NOMO-1 treated with DMSO at 0.1 percent for 48 hours (cell line): ENCODE data around the gene TMA7B.
"Not testable (repeated sequence)": the region's sequence is repeated elsewhere in the genome, so short reads cannot be mapped to it uniquely, and the experiment has no call there.

Experiments
- DNase-seq: peaks from one replicate; lab custom pipeline; 2025; ENCODE audit not compliant: unreplicated experiment; lab: John Stamatoyannopoulos, UW

TMA7B gene

GRCh38 chr22:39951603-39952293 lies 8.4 kb upstream of the TMA7B start:
- DNase-seq, result not testable (repeated sequence)

- no peak for DNase-seq
These were observed 7.8 kb upstream of the TMA7B start for GRCh38 chr22:39952347-39952746.

- no peak for DNase-seq
These were observed 7.1 kb upstream of the TMA7B start for GRCh38 chr22:39953101-39953500.

- no peak for DNase-seq
These were observed 5.6 kb upstream of the TMA7B start for GRCh38 chr22:39954584-39955055.

GRCh38 chr22:39955675-39956074 lies 4.5 kb upstream of the TMA7B start:
- no peak for DNase-seq

GRCh38 chr22:39956932-39957664 lies 3.1 kb upstream of the TMA7B start:
- DNase-seq, result peak; percentile 92

GRCh38 chr22:39958009-39958711 lies 2.0 kb upstream of the TMA7B start:
- no peak for DNase-seq

- no peak for DNase-seq
These were observed 1.1 kb upstream of the TMA7B start for GRCh38 chr22:39958949-39959639.

GRCh38 chr22:39960791-39961746 lies 872 bp downstream of the TMA7B start:
- DNase-seq, result peak; percentile 98

- DNase-seq, result no peak
These were observed 1.9 kb downstream of the TMA7B start for GRCh38 chr22:39962071-39962470.

- no peak for DNase-seq
These were observed 5.6 kb downstream of the TMA7B start for GRCh38 chr22:39965748-39966147.

GRCh38 chr22:39966470-39966869 lies 6.3 kb downstream of the TMA7B start:
- DNase-seq, result no peak

GRCh38 chr22:39967103-39967829 lies 7.1 kb downstream of the TMA7B start:
- no peak for DNase-seq

- DNase-seq, result no peak
These were observed 8.1 kb downstream of the TMA7B start for GRCh38 chr22:39967996-39968972.

- DNase-seq, result no peak
These were observed 10.5 kb downstream of the TMA7B start for GRCh38 chr22:39970742-39971141.

- DNase-seq, result no peak
These were observed 12.4 kb downstream of the TMA7B start for GRCh38 chr22:39972641-39973040.

GRCh38 chr22:39973656-39974055 lies 13.5 kb downstream of the TMA7B start:
- no peak for DNase-seq

- no peak for DNase-seq
These were observed 13.9 kb downstream of the TMA7B start for GRCh38 chr22:39974065-39974464.
